ENCODE data around the gene PBX3. TPM values are rescaled to one million over a fixed set of nuclear protein-coding genes. Genes with fewer than 3 reads are reported as not detected.

Gene PBX3
- total RNA-seq, 1 donor from 2014 or later, result 71.6 TPM

- DNase-seq (ENCODE audit: low read depth, low spot score), result no peak
- Mint-ChIP-seq H3K27ac (ENCODE audit: unreplicated experiment) (no peak overlapping the region), H3K27me3 (ENCODE audit: low read depth) (no peaks in the 10 kb centered on the region), H3K4me3 (no peak overlapping the region), H3K9me3 (no peaks in the 10 kb centered on the region), H3K4me1 (peaks cover 8% of the 10 kb centered on the region), H3K36me3 (ENCODE audit: low read depth) (no peaks in the 10 kb centered on the region)
- no peak for TF ChIP-seq CTCF (conservative IDR thresholded peaks at IDR 0.05)
Measured at GRCh38 chr9:125825762-125826161, 78.6 kb downstream of the PBX3 start.

DNA sequence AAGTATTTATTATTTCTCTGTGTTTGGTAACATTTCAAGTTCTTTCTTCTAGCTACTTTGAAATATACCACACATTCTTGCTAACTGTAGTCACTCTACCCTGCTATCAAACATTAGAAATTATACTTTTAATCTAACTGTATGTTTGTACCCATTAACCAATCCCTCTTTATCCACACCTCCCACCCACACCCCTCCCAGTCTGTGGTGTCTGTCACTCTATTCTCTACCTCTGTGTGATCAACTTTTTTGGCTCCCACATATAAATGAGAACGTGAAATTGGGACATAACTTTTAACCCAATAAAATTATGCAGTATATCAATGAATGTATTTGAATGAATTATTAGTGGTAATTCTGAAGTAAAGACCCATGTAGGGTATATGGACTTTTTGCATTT is 79.7 kb downstream of the PBX3 start:
- no peak for DNase-seq (ENCODE audit: low read depth, low spot score)
- Mint-ChIP-seq H3K27ac (ENCODE audit: unreplicated experiment) (peak overlapping the region; percentile 27), H3K27me3 (ENCODE audit: low read depth) (no peaks in the 10 kb centered on the region), H3K4me3 (no peak overlapping the region), H3K4me1 (peaks cover 8% of the 10 kb centered on the region), H3K36me3 (ENCODE audit: low read depth) (no peaks in the 10 kb centered on the region), H3K9me3 (no peaks in the 10 kb centered on the region)
- TF ChIP-seq CTCF (conservative IDR thresholded peaks at IDR 0.05), result no peak

DNA sequence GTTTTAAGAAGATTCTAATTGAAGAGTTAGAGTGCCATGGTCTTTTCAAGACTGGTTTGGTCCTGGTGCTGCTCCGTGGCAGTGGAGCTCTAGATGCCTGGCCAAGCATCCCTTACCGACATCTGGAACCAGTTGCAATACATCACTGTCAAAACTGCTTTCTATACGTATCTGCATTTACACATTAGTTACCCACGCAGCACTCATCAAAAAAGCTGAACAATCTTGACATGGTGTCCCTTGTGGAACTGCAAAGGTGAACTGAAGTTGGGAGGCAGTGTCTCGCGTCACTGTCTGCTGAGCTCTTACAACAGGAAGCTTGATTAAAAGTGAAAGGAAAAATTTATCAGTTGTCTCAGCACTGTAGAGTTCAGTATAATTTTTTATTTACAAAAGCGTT is 82.6 kb downstream of the PBX3 start:
- no peaks in the 10 kb centered on the region for H3K4me1 Mint-ChIP-seq
- no peak for TF ChIP-seq CTCF (conservative IDR thresholded peaks at IDR 0.05)
- H3K27ac Mint-ChIP-seq (ENCODE audit: unreplicated experiment), result no peak overlapping the region

GRCh38 chr9:125831054-125831453 is 83.9 kb downstream of the PBX3 start:
- H3K4me1 Mint-ChIP-seq, result no peaks in the 10 kb centered on the region
- no peaks in the 10 kb centered on the region for H3K9me3 Mint-ChIP-seq
- H3K27ac Mint-ChIP-seq (ENCODE audit: unreplicated experiment), result no peak overlapping the region
- no peak for DNase-seq (ENCODE audit: low read depth, low spot score)
- TF ChIP-seq CTCF (conservative IDR thresholded peaks at IDR 0.05), result no peak
- H3K4me3 Mint-ChIP-seq, result no peak overlapping the region
- no peaks in the 10 kb centered on the region for H3K27me3 Mint-ChIP-seq (ENCODE audit: low read depth)
- H3K36me3 Mint-ChIP-seq (ENCODE audit: low read depth), result no peaks in the 10 kb centered on the region

More for the DNA sequence above, 82.6 kb downstream of the PBX3 start:
- Mint-ChIP-seq H3K36me3 (ENCODE audit: low read depth) (no peaks in the 10 kb centered on the region), H3K27me3 (ENCODE audit: low read depth) (no peaks in the 10 kb centered on the region), H3K9me3 (no peaks in the 10 kb centered on the region), H3K4me3 (no peak overlapping the region)
- DNase-seq (ENCODE audit: low read depth, low spot score), result no peak

GRCh38 chr9:125831616-125832015 is 84.4 kb downstream of the PBX3 start:
- no peaks in the 10 kb centered on the region for H3K27me3 Mint-ChIP-seq (ENCODE audit: low read depth)

More at GRCh38 chr9:125831616-125832015, 84.4 kb downstream of the PBX3 start:
- Mint-ChIP-seq H3K4me3 (no peak overlapping the region), H3K36me3 (ENCODE audit: low read depth) (no peaks in the 10 kb centered on the region), H3K9me3 (no peaks in the 10 kb centered on the region), H3K4me1 (no peaks in the 10 kb centered on the region), H3K27ac (ENCODE audit: unreplicated experiment) (no peak overlapping the region)
- no peak for DNase-seq (ENCODE audit: low read depth, low spot score)
- TF ChIP-seq CTCF (conservative IDR thresholded peaks at IDR 0.05), result no peak
